DOHH2 (cell line): Measurements from ENCODE around the gene CBR3.

Experiments
- H3F3A ChIP-seq: fragments of 200-600 bp; sonication (generic), shearing (Covaris generic); 2 replicates; pipeline ENCODE4 v1.6.0; 2016; ENCODE audit warnings: antibody characterized with exemption, mild to moderate bottlenecking; ENCODE audit not compliant: control insufficient read depth, insufficient read depth
- H3K27ac ChIP-seq: fragments of 200-600 bp; sonication (generic); 2 replicates; pipeline ENCODE4 v1.5.1; 2014; ENCODE audit warnings: low read depth, mild to moderate bottlenecking, low read length, moderate library complexity
- H3K27me3 ChIP-seq: fragments of 200-600 bp; sonication (generic); 2 replicates; pipeline ENCODE4 v1.6.1; 2014; ENCODE audit warnings: mild to moderate bottlenecking, low read length, mixed read lengths; ENCODE audit not compliant: control insufficient read depth
- H3K36me3 ChIP-seq: fragments of 200-600 bp; sonication (generic); 2 replicates; pipeline ENCODE4 v1.6.1; 2014; ENCODE audit warnings: mild to moderate bottlenecking, low read length, moderate library complexity, mixed read lengths; ENCODE audit not compliant: control insufficient read depth
- H3K4me1 ChIP-seq: fragments of 200-600 bp; sonication (generic); 2 replicates; pipeline ENCODE4 v1.6.1; 2014; ENCODE audit warnings: mild to moderate bottlenecking, low read length, mixed read lengths; ENCODE audit not compliant: control insufficient read depth
- H3K4me2 ChIP-seq: fragments of 200-600 bp; sonication (generic); 2 replicates; pipeline ENCODE4 v1.6.0; 2014; ENCODE audit warnings: mild to moderate bottlenecking, low read length, moderate library complexity
- H3K4me3 ChIP-seq: fragments of 200-600 bp; sonication (generic); 2 replicates; pipeline ENCODE4 v1.5.1; 2014; ENCODE audit warnings: mild to moderate bottlenecking, low read length, mixed read lengths
- H3K79me2 ChIP-seq: fragments of 200-600 bp; sonication (generic); 2 replicates; pipeline ENCODE4 v1.6.1; 2014; ENCODE audit warnings: mild to moderate bottlenecking, low read length, mixed read lengths; ENCODE audit not compliant: control insufficient read depth
- H3K9me2 ChIP-seq: fragments of 200-600 bp; sonication (generic); replicated peaks from 2 replicates; pipeline ENCODE4 v1.6.1; 2014; ENCODE audit warnings: mild to moderate bottlenecking, low read length, mixed read lengths; ENCODE audit not compliant: control insufficient read depth
- H3K9me3 ChIP-seq: fragments of 200-600 bp; sonication (generic); 2 replicates; pipeline ENCODE4 v1.6.1; 2014; ENCODE audit warnings: antibody characterized with exemption, low read length, mixed read lengths; ENCODE audit not compliant: control insufficient read depth, insufficient read depth
- H4K20me1 ChIP-seq: fragments of 200-600 bp; sonication (generic); 2 replicates; pipeline ENCODE4 v1.6.0; 2014; ENCODE audit warnings: low read depth, mild to moderate bottlenecking, antibody characterized with exemption, low read length, moderate library complexity; ENCODE audit not compliant: control insufficient read depth, insufficient read depth
- CTCF ChIP-seq: fragments of 200-600 bp; sonication (generic); IDR thresholded peaks from one replicate; pipeline ENCODE4 v1.5.1; 2014; ENCODE audit warnings: antibody characterized with exemption, mild to moderate bottlenecking, low read depth, low read length; ENCODE audit not compliant: poor library complexity, severe bottlenecking
- EZH2phosphoT487 ChIP-seq: fragments of 200-600 bp; sonication (generic); IDR thresholded peaks from 2 replicates; pipeline ENCODE4 v1.6.1; 2017; ENCODE audit warnings: borderline replicate concordance, mild to moderate bottlenecking, antibody characterized with exemption, low read length, moderate library complexity, mixed read lengths

Gene CBR3

GRCh38 chr21:36113647-36114428 is 21.0 kb upstream of the CBR3 start:
- Histone ChIP-seq H3K79me2 (no peaks in the 10 kb centered on the region), H3K9me3 (no peaks in the 10 kb centered on the region), H3K36me3 (no peaks in the 10 kb centered on the region), H3K9me2 (no peaks in the 10 kb centered on the region), H3F3A (no peaks in the 10 kb centered on the region), H3K4me3 (no peak overlapping the region), H3K4me2 (no peak overlapping the region), H3K27me3 (peaks cover 14% of the 10 kb centered on the region), H4K20me1 (no peaks in the 10 kb centered on the region), H3K4me1 (peaks cover 11% of the 10 kb centered on the region), H3K27ac (no peak overlapping the region)
- TF ChIP-seq EZH2phosphoT487 (no peak), CTCF (no peak)

GRCh38 chr21:36115138-36115730 is 19.6 kb upstream of the CBR3 start:
- no peaks in the 10 kb centered on the region for H3K36me3 ChIP-seq
- H3F3A ChIP-seq = no peaks in the 10 kb centered on the region
- TF ChIP-seq CTCF (no peak), EZH2phosphoT487 (no peak)
- no peaks in the 10 kb centered on the region for H3K79me2 ChIP-seq
- H3K4me1 ChIP-seq = peaks cover 11% of the 10 kb centered on the region
- H3K27me3 ChIP-seq = peaks cover 6% of the 10 kb centered on the region; the same call in 1 of the 2 replicates
- H3K9me3 ChIP-seq = no peaks in the 10 kb centered on the region
- H4K20me1 ChIP-seq = no peaks in the 10 kb centered on the region
- H3K4me3 ChIP-seq = no peak overlapping the region
- H3K27ac ChIP-seq = no peak overlapping the region
- no peak overlapping the region for H3K4me2 ChIP-seq
- no peaks in the 10 kb centered on the region for H3K9me2 ChIP-seq

GRCh38 chr21:36117286-36117741 is 17.6 kb upstream of the CBR3 start:
- H3F3A ChIP-seq = no peaks in the 10 kb centered on the region
- H3K4me1 ChIP-seq = peaks cover 11% of the 10 kb centered on the region
- no peaks in the 10 kb centered on the region for H3K9me2 ChIP-seq
- no peak for TF ChIP-seq EZH2phosphoT487
- no peak for TF ChIP-seq CTCF
- H3K9me3 ChIP-seq = no peaks in the 10 kb centered on the region
- H3K4me3 ChIP-seq = no peak overlapping the region
- no peaks in the 10 kb centered on the region for H3K79me2 ChIP-seq
- H3K36me3 ChIP-seq = no peaks in the 10 kb centered on the region
- no peaks in the 10 kb centered on the region for H4K20me1 ChIP-seq
- H3K27me3 ChIP-seq = no peaks in the 10 kb centered on the region; the same call in none of the 2 replicates
- H3K27ac ChIP-seq = no peak overlapping the region
- H3K4me2 ChIP-seq = no peak overlapping the region
